Measurements from ENCODE around the gene ELOB.
A peak's percentile ranks its signal among the peaks of the same experiment; 100 is the strongest.

ELOB gene

GRCh38 chr16:2770057-2770951, 6.8 kb downstream of the ELOB start:
- FAIRE-seq (no peak), DNase-seq (ENCODE audit: insufficient read length, low spot score) (no peak)
- peak; percentile 0 for TF ChIP-seq CTCF (IDR thresholded peaks at IDR 0.05; ENCODE audit: insufficient read depth, missing control alignments)

GRCh38 chr16:2769675-2770056, 7.4 kb downstream of the ELOB start:
- FAIRE-seq (no peak), DNase-seq (ENCODE audit: insufficient read length, low spot score) (no peak)
- no peak for TF ChIP-seq CTCF (IDR thresholded peaks at IDR 0.05; ENCODE audit: insufficient read depth, missing control alignments)

- FAIRE-seq, result no peak
Measured at GRCh38 chr16:2769100-2769529, 8.0 kb downstream of the ELOB start.

GRCh38 chr16:2768403-2769089, 8.5 kb downstream of the ELOB start:
- DNase-seq (ENCODE audit: insufficient read length, low spot score) (no peak), FAIRE-seq (no peak)
- no peak for TF ChIP-seq CTCF (IDR thresholded peaks at IDR 0.05; ENCODE audit: insufficient read depth, missing control alignments)

More at GRCh38 chr16:2769100-2769529, 8.0 kb downstream of the ELOB start:
- TF ChIP-seq CTCF (IDR thresholded peaks at IDR 0.05; ENCODE audit: insufficient read depth, missing control alignments), result no peak
- no peak for DNase-seq (ENCODE audit: insufficient read length, low spot score)

GRCh38 chr16:2767891-2768290, 9.2 kb downstream of the ELOB start:
- DNase-seq (ENCODE audit: insufficient read length, low spot score) (no peak), FAIRE-seq (no peak)
- TF ChIP-seq CTCF (IDR thresholded peaks at IDR 0.05; ENCODE audit: insufficient read depth, missing control alignments), result no peak

GRCh38 chr16:2767140-2767731, 9.8 kb downstream of the ELOB start:
- no peak for TF ChIP-seq CTCF (IDR thresholded peaks at IDR 0.05; ENCODE audit: insufficient read depth, missing control alignments)
- no peak for DNase-seq (ENCODE audit: insufficient read length, low spot score)
- FAIRE-seq, result no peak
